GM06990 (cell line): ENCODE results near the gene DAPK2.
"Not testable (repeated sequence)": the region's sequence is repeated elsewhere in the genome, so short reads cannot be mapped to it uniquely, and the experiment has no call there.

Source experiments
- DNase-seq: peaks from one replicate; pipeline ENCODE4 v3.0.0-alpha.2; 2011; ENCODE audit not compliant: insufficient read length; ENCODE audit errors: extremely low read depth
- H3K27me3 ChIP-seq: replicated peaks from 2 replicates; pipeline ENCODE4 v1.6.0; 2011; ENCODE audit warnings: low read length; ENCODE audit not compliant: control insufficient read depth, insufficient read depth
- H3K36me3 ChIP-seq: 2 replicates; pipeline ENCODE4 v1.5.1; 2011; ENCODE audit warnings: low read length; ENCODE audit not compliant: control insufficient read depth, insufficient read depth
- H3K4me3 ChIP-seq: replicated peaks from 2 replicates; pipeline ENCODE4 v1.5.1; 2011; ENCODE audit warnings: low read depth, mild to moderate bottlenecking, control low read depth, low read length
- TF ChIP-seq, protein P1 (sequence below): IDR thresholded peaks from 2 replicates; pipeline ENCODE4 v1.5.1; 2011; ENCODE audit warnings: low read length, control low read depth, mild to moderate bottlenecking, inconsistent platforms; ENCODE audit not compliant: insufficient read depth, poor library complexity, severe bottlenecking

The DAPK2 gene

DNA sequence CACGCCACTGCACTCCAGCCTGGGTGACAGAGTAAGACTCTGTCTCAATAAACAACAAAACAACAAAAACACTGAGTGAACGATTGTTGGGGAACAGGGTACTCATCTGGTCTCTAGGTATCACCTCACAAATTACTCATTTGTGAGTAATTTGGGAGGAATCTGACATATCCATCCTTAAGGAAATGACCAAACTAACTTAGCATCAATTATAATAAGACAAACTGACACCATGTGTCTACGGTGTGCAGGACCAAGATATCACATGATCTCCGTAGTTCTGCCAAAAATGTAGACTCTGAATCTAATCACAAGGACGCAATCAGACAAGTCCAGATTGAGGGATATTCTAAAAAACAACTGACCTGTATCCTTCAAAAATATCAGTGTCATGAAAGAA, 12.0 kb upstream of the DAPK2 start:
- DNase-seq: no peak
- Histone ChIP-seq H3K27me3 (no peaks in the 10 kb centered on the region), H3K36me3 (no peaks in the 10 kb centered on the region), H3K4me3 (no peak overlapping the region)
- TF ChIP-seq, protein P1, sequence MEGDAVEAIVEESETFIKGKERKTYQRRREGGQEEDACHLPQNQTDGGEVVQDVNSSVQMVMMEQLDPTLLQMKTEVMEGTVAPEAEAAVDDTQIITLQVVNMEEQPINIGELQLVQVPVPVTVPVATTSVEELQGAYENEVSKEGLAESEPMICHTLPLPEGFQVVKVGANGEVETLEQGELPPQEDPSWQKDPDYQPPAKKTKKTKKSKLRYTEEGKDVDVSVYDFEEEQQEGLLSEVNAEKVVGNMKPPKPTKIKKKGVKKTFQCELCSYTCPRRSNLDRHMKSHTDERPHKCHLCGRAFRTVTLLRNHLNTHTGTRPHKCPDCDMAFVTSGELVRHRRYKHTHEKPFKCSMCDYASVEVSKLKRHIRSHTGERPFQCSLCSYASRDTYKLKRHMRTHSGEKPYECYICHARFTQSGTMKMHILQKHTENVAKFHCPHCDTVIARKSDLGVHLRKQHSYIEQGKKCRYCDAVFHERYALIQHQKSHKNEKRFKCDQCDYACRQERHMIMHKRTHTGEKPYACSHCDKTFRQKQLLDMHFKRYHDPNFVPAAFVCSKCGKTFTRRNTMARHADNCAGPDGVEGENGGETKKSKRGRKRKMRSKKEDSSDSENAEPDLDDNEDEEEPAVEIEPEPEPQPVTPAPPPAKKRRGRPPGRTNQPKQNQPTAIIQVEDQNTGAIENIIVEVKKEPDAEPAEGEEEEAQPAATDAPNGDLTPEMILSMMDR: no peak

GRCh38 chr15:64053674-64054073, 7.4 kb upstream of the DAPK2 start:
- not testable (repeated sequence) for H3K27me3 ChIP-seq

GRCh38 chr15:64052925-64053491, 6.7 kb upstream of the DAPK2 start:
- no peak for DNase-seq
- no peak overlapping the region for H3K4me3 ChIP-seq
- TF ChIP-seq, protein P1: no peak

More at GRCh38 chr15:64053674-64054073, 7.4 kb upstream of the DAPK2 start:
- H3K36me3 ChIP-seq, DNase-seq, H3K4me3 ChIP-seq: not testable (repeated sequence)

DNA sequence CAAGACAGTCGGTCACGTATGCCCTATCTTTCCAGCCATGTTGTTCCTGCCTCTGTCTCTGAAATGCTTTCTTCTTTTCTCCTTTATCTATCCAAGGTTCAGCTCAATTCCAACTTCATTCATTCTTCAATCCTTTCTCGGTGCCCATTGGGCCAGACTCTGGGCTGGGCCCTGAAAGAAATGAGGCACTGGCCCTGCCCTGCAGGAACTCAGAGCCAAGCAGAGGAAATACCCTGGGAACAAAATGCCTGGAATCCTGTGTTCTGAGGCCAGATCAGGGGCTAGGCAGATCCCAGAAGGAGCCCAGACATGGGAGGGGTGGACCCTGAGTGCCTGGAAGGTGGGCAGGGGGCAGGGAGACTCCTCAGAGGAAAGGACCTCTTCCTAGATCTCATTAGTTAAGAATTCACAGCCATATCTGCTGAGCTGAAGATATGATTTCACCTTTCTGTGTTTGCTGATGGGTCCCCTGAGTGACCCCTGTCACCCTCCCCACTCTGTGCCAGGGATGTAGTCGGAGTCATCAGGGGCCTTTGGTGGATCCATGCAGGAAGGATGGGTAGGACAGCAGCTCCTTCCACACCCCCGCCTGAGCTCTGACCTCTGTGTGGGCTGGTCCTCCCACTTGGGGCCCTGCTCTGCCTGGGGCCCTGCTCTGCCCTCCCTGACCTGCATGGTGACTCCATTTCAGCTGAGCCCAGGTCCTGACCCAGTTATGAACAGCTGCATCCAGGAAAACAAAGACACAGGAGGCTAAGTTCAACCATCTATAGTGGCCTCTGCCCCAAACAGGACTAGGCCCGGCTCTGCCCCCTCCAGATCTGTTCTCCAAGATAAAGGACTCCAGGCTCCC, 5.3 kb upstream of the DAPK2 start:
- no peak for DNase-seq
- TF ChIP-seq, protein P1: no peak
- no peaks in the 10 kb centered on the region for H3K27me3 ChIP-seq
- no peak overlapping the region for H3K4me3 ChIP-seq
- no peaks in the 10 kb centered on the region for H3K36me3 ChIP-seq

More at GRCh38 chr15:64052925-64053491, 6.7 kb upstream of the DAPK2 start:
- no peaks in the 10 kb centered on the region for H3K27me3 ChIP-seq
- H3K36me3 ChIP-seq: no peaks in the 10 kb centered on the region

- Histone ChIP-seq H3K27me3 (no peaks in the 10 kb centered on the region), H3K4me3 (no peak overlapping the region), H3K36me3 (no peaks in the 10 kb centered on the region)
- TF ChIP-seq, protein P1: no peak
- no peak for DNase-seq
Observed at GRCh38 chr15:64051093-64051402, 4.8 kb upstream of the DAPK2 start.

DNA sequence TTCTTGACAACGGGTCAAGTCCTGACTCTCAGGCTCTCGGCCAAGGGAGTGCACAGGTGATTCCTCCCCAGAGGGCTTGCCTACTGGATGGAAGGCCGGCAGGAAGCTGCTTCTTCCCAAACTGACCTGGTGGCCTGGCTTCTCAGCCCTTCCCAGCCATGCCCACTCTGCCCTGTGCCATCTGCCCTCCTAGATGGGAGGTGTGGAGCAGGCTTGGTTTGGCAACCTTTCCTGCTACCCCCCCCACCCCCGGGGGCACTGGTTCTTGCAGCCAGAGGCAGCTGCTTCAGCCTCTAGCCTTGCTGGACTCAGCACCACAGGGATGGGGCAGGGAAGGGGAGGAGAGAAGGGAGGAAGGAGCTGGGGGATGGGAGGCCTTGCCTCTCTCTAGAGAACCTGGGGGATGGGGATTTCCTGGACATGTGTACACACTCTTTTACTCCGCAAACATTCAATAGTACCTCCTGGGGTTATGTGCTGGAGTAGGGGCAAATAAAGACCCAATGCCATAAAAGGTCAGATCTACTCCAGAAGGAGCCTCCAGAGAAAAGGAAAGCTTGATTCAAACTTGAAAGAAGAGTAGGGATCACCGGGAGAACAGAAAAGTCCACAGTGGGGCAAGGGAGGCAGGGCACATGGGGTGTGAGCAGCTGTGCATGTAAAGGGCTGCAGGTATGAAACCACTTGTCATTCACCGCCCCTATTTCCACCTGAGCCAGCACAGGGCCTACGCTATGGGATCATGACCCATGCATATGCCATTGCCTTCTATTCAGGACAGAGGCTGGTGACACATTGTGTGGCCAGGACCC, 4.2 kb upstream of the DAPK2 start:
- Histone ChIP-seq H3K27me3 (no peaks in the 10 kb centered on the region), H3K36me3 (no peaks in the 10 kb centered on the region), H3K4me3 (no peak overlapping the region)
- no peak for DNase-seq
- TF ChIP-seq, protein P1: no peak
